GM08714 (cell line): ENCODE data around the gene ALDH3B1.
A peak's percentile ranks its signal among the peaks of the same experiment; 100 is the strongest.

ENCODE experiments used
- H3K4me3 ChIP-seq: fragments of 200-500 bp; sonication (Bioruptor generic); 2 replicates; pipeline ENCODE4 v1.5.1; 2014; ENCODE audit warnings: mild to moderate bottlenecking, low read length, inconsistent platforms
- ZNF274 ChIP-seq: IDR thresholded peaks from 2 replicates; pipeline ENCODE4 v1.6.1; 2012; ENCODE audit warnings: mild to moderate bottlenecking, low read depth, low read length

Gene ALDH3B1

GRCh38 chr11:68016904-68017817 is 7.0 kb downstream of the ALDH3B1 start:
- no peak overlapping the region for H3K4me3 ChIP-seq
- no peak for TF ChIP-seq ZNF274

GRCh38 chr11:68017980-68018729 is 8.0 kb downstream of the ALDH3B1 start:
- no peak for TF ChIP-seq ZNF274
- H3K4me3 ChIP-seq: no peak overlapping the region

GRCh38 chr11:68018730-68019190 is 8.6 kb downstream of the ALDH3B1 start:
- no peak overlapping the region for H3K4me3 ChIP-seq
- no peak for TF ChIP-seq ZNF274

DNA sequence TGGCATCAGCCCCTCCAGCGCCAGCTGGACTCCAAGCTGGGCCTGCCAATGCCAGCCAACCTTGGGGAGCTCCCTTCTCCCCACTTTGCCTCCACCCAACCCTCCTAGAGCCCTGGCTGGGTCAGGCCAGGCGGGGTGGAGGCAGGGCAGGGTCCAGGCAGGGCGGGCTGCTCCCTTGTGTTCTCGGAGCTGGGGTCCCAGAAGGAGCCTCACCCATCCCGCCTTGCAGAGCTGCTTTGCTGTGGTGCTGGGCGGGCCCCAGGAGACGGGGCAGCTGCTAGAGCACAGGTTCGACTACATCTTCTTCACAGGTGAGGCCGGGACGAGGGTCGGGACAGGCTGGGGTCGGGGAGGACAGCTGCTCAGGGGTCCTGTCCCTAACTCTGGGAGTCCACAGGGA is 9.4 kb downstream of the ALDH3B1 start:
- H3K4me3 ChIP-seq: no peak overlapping the region
- no peak for TF ChIP-seq ZNF274

GRCh38 chr11:68020575-68020974 is 10.4 kb downstream of the ALDH3B1 start:
- H3K4me3 ChIP-seq: no peak overlapping the region
- TF ChIP-seq ZNF274: no peak

GRCh38 chr11:68021167-68021787 is 11.2 kb downstream of the ALDH3B1 start:
- no peak for TF ChIP-seq ZNF274

GRCh38 chr11:68022531-68022930 is 12.4 kb downstream of the ALDH3B1 start:
- H3K4me3 ChIP-seq: no peak overlapping the region
- no peak for TF ChIP-seq ZNF274

More at GRCh38 chr11:68021167-68021787, 11.2 kb downstream of the ALDH3B1 start:
- no peak overlapping the region for H3K4me3 ChIP-seq

- TF ChIP-seq ZNF274: no peak
- H3K4me3 ChIP-seq: no peak overlapping the region
Measured at GRCh38 chr11:68024508-68024907, 14.4 kb downstream of the ALDH3B1 start.

GRCh38 chr11:68025047-68025446 is 14.9 kb downstream of the ALDH3B1 start:
- no peak overlapping the region for H3K4me3 ChIP-seq

DNA sequence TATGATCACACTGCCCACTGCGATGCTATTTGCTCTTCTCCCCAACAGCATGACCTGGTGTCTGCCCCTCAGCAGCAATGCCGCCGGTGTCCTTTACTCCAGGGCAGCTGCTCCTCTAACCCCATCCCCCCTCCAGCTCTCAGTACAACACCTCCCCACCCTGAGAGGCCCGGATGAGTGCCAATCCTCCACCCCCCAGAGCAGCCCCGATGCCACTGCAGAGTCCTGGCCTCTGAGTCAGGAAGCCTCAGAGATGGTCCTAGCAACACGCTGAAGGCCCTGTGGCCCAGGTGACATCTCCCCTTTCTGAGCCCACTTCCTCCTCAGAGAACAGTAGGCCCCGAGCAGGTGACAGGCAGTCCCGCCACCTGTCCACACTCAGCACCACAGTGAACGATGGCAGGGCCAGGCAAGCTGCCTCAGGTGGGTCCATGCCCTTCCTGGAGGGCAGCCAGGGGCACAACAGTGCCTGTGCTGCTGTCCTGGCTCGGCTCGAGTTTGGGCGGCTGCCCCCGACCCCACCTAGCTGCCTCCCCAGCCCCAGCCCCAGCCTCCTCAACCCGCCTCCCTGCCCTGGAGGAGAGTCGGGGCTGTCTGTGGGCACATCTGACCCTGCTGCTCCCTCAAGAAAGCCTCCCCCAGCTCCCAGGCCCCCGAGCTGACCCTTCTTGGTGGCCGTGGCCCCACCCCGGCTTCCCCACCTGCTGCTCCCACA is 16.4 kb downstream of the ALDH3B1 start:
- no peak for TF ChIP-seq ZNF274
- H3K4me3 ChIP-seq: no peak overlapping the region

More at GRCh38 chr11:68025047-68025446, 14.9 kb downstream of the ALDH3B1 start:
- TF ChIP-seq ZNF274: no peak

DNA sequence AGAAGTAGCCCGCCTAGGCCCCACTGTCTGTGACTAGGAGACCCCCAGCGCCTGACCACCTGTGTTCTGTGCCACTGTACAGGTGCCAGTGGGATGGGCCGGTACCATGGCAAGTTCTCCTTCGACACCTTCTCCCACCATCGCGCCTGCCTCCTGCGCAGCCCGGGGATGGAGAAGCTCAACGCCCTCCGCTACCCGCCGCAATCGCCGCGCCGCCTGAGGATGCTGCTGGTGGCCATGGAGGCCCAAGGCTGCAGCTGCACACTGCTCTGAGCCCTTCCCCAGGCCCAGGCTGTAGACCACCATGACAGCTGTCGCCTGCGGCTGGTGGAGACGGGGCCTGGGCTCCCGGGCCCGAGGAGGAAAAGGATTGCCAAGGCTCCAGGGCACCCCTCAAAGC is 17.5 kb downstream of the ALDH3B1 start:
- no peak for TF ChIP-seq ZNF274
- H3K4me3 ChIP-seq: no peak overlapping the region

GRCh38 chr11:68028802-68029545 is 18.8 kb downstream of the ALDH3B1 start:
- no peak for TF ChIP-seq ZNF274
- no peak overlapping the region for H3K4me3 ChIP-seq

DNA sequence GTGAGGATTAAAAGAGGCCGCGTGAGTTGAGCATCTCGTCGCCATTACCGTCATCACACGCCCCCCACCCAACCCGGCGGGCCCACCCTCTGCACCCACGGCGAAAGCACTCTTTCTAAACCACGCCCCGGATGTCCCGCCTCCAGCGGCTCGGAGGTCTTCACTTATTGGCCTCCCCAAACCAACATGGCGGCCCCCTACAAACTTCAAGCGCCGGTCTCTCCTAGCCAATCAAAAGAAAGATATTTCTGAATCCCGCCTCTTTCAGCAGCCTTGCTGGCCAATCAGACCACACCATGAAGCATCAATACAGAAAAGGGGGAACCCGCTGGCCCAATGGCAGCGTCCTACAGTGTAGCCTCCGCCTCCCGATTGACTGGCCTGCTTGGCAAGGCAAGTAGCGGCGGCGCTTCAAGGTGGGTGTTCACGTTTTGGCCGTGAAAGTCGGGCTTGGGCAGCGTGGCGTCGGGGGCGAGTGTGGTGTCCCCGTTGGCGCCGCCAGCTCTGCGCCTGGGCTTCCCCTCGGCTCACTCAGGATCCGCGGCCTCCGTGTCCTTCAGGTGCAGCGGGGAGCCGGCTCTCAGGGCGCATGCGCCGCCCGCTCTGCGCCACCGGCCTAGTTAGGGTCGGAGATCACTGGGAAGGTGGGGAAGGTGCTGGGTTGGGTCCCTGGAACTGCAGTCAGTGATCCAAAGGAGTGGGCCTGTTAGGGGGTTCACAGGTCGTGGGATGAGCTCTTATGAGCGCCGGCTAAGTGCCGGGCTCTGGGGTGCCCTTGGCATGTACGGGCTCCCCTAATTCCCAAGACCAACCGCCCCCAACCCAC is 20.4 kb downstream of the ALDH3B1 start, which contains the start of gene NDUFS8:
Gene NDUFS8 (plus strand): TSS at position 364 of the 826 bp plus-strand sequence. CDS start 1,471 bp downstream, outside the sequence.
- peak within 1 kb of the TSS; percentile 79 for H3K4me3 ChIP-seq
- no peak for TF ChIP-seq ZNF274
